GM18526 (cell line): ENCODE data around the gene SLC12A7.

Experiments
- POLR2A ChIP-seq: IDR thresholded peaks from 3 replicates; pipeline ENCODE4 v1.6.1; 2011; ENCODE audit not compliant: insufficient read length; ENCODE audit errors: extremely low read depth

Gene SLC12A7

GRCh38 chr5:1073239-1074102, 38.4 kb downstream of the SLC12A7 start:
- TF ChIP-seq POLR2A = no peak

GRCh38 chr5:1069720-1070088, 42.2 kb downstream of the SLC12A7 start:
- TF ChIP-seq POLR2A = no peak

- TF ChIP-seq POLR2A = no peak
These were observed 42.8 kb downstream of the SLC12A7 start for GRCh38 chr5:1068895-1069719.

- no peak for TF ChIP-seq POLR2A
These were observed 43.5 kb downstream of the SLC12A7 start for GRCh38 chr5:1068204-1068894.

- TF ChIP-seq POLR2A = no peak
These were observed 44.4 kb downstream of the SLC12A7 start for GRCh38 chr5:1067141-1068121.

- TF ChIP-seq POLR2A = no peak
These were observed 45.2 kb downstream of the SLC12A7 start for GRCh38 chr5:1066676-1067075.

- no peak for TF ChIP-seq POLR2A
These were observed 45.8 kb downstream of the SLC12A7 start for GRCh38 chr5:1065891-1066650.

GRCh38 chr5:1065143-1065750, 46.6 kb downstream of the SLC12A7 start:
- no peak for TF ChIP-seq POLR2A

DNA sequence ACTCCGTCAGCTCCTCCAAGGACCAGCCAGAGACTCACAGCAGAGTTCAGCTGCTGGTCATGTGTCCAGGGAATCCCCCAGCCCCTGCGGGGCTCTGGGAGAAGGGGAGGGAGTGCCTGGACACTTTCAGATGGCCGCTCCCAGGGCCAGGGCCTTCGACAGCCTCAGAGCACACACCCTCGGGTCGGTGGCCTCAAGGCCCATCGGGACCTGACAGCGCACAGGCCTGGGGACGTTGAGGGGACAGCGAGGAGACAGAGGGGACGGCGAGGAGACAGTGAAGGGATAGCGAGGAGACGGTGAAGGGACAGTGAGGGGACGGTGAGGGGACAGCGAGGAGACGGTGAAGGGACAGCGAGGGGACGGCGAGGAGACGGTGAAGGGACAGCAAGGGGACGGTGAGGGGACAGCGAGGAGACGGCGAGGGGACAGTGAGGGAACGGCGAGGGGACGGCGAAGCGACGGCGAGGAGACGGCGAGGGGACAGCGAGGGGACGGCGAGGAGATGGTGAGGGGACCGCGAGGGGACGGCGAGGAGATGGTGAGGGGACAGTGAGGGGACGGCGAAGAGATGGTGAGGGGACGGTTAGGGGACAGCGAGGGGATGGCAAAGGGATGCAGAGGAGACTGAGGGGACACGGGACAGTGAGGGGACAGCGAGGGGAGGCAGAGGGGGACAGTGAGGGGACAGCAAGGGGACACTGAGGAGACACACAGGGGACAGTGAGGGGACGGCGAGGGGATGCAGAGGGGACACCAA, 47.3 kb downstream of the SLC12A7 start:
- TF ChIP-seq POLR2A = no peak

DNA sequence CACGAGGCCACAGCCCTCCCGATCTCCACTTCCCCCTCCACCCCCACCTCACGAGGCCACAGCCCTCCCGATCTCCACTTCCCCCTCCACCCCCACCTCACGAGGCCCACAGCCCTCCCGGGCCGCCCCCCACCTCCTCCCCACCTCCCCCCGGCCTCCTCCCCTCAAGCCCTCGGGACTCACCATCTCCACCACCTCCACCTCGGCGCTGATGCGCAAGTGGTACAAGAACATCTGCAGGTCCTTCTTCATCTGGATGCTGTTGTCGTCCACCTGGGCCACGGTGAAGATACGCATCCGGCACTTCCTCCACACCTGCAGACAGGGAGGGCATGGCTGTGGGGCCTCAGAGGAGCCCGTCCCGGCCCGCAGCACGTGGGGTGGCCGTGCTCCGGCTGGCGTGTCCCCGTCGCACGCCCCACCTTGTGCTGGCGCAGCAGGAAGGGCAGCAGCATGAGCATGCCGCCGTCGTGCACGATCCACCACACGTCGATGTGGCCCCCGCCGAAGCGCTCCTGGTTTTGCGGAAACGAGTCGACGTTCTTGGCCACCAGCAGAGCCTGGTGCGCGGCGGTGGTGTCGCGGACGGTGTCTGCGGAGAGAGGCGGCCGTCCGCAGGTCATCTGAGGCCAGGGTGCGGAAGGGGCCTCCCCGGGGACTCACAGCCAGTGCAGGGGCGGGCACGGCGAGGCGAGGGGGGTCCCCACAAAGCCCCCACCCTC, 48.0 kb downstream of the SLC12A7 start:
- TF ChIP-seq POLR2A = no peak

- no peak for TF ChIP-seq POLR2A
These were observed 48.9 kb downstream of the SLC12A7 start for GRCh38 chr5:1062761-1063568.
